K562 (cell line): ENCODE measurements around the gene TUBA1B. TPM values are rescaled to one million over a fixed set of nuclear protein-coding genes. Genes with fewer than 3 reads are reported as not detected.

Experiments
- CREBBP ChIP-seq: IDR thresholded peaks from one replicate; pipeline ENCODE4 v1.6.1; 2012; ENCODE audit warnings: low read depth, mild to moderate bottlenecking, control low read depth, inconsistent platforms, low read length
- ETS2 ChIP-seq: IDR thresholded peaks from 2 replicates; pipeline ENCODE4 v1.6.1; 2016; ENCODE audit warnings: borderline replicate concordance, missing genetic modification characterization, mild to moderate bottlenecking, moderate library complexity, missing compliant biosample characterization; ENCODE audit not compliant: poor library complexity, severe bottlenecking
- L3MBTL2 ChIP-seq: fragments of 450-650 bp; IDR thresholded peaks from 2 replicates; pipeline ENCODE4 v1.6.1; 2016; ENCODE audit warnings: mild to moderate bottlenecking, moderate library complexity
- MCM2 ChIP-seq: fragments of 450-650 bp; IDR thresholded peaks from 2 replicates; pipeline ENCODE4 v1.6.1; 2017; ENCODE audit warnings: low read depth, mild to moderate bottlenecking
- MEF2A ChIP-seq: IDR thresholded peaks from 2 replicates; pipeline ENCODE4 v1.6.1; 2011; ENCODE audit warnings: low read depth, mild to moderate bottlenecking, low read length, moderate library complexity; ENCODE audit not compliant: control insufficient read depth
- MYC ChIP-seq, 2 experiments: fragments of 250-450 bp in 1 of 2; sonication (Bioruptor Pico) in 1 of 2; IDR thresholded peaks; 2 replicates each; pipeline versions ENCODE4 v1.5.1 to v1.6.1; 2012 to 2021; ENCODE audit warnings: low read depth in 2 of 2, borderline replicate concordance in 1 of 2, improper control_type of control experiment in 1 of 2, low read length in 1 of 2, mild to moderate bottlenecking in 1 of 2, moderate library complexity in 1 of 2
- NCOA4 ChIP-seq: fragments of 450-650 bp; IDR thresholded peaks from 2 replicates; pipeline ENCODE4 v1.6.1; 2018; ENCODE audit warnings: mild to moderate bottlenecking; ENCODE audit not compliant: partially characterized antibody
- TFAM ChIP-seq: fragments of 250-450 bp; sonication (Bioruptor Pico); conservative IDR thresholded peaks from 2 replicates; pipeline ENCODE4 v1.5.0; 2021; ENCODE audit warnings: mild to moderate bottlenecking, moderate library complexity
- ZBTB7A ChIP-seq: IDR thresholded peaks from 2 replicates; pipeline ENCODE4 v1.6.1; 2011; ENCODE audit warnings: low read depth, mild to moderate bottlenecking, low read length, moderate library complexity, borderline replicate concordance; ENCODE audit not compliant: control insufficient read depth
- ZNF134 ChIP-seq: fragments of 250-450 bp; sonication (Bioruptor Pico); conservative IDR thresholded peaks from 2 replicates; pipeline ENCODE4 v1.4.0; 2020
- ZNF408 ChIP-seq: fragments of 250-450 bp; sonication (Bioruptor Pico); IDR thresholded peaks from 2 replicates; pipeline ENCODE4 v1.4.0; 2020; ENCODE audit warnings: low read depth, mild to moderate bottlenecking, moderate library complexity
- ZNF644 ChIP-seq: fragments of 200-800 bp; sonication (Bioruptor generic); IDR thresholded peaks from 2 replicates; pipeline ENCODE4 v1.6.1; 2016; ENCODE audit warnings: low read depth, missing genetic modification characterization, missing compliant biosample characterization
- polyA plus RNA-seq, 8 experiments: library from polyadenylated mRNA; depleted of rRNA in 4 of 8; stranded (reverse) in 5 of 8; unstranded in 3 of 8; fragments of >200 nt; fragmentation: Nextera tagmentation in 2 of 8; fragmentation: Illumina TruSeq in 1 of 8; extraction: Ambion mirVana in 2 of 8; extraction: Trizol in 1 of 8; gene quantifications; 2 replicates each; pipeline versions ENCODE4 v1.2.1 to v1.2.3, GENCODE V29; 2011 to 2014; ENCODE audit warnings: inconsistent platforms in 1 of 8, missing spikeins in 1 of 8
- total RNA-seq, 7 experiments: library from RNA; depleted of rRNA in 6 of 7; stranded (reverse); fragments of >200 nt in 6 of 7; fragmentation: Illumina TruSeq in 2 of 7; extraction: Trizol in 2 of 7; gene quantifications; 2 replicates each; pipeline versions ENCODE4 v1.2.1 to v1.2.3, GENCODE V29; 2011 to 2021; ENCODE audit warnings: low replicate concordance in 1 of 7
- TF ChIP-seq, protein P1 (sequence below), 2 experiments: fragments of 450-650 bp; formaldehyde crosslinking in 1 of 2; IDR thresholded peaks; 2 replicates each; pipeline versions ENCODE4 v1.4.0 to v1.6.1; 2014 to 2020; ENCODE audit warnings: mild to moderate bottlenecking in 2 of 2, borderline replicate concordance in 1 of 2, low read depth in 1 of 2
- TF ChIP-seq, protein P2 (sequence below): fragments of 250-450 bp; sonication (Bioruptor Pico); IDR thresholded peaks from 2 replicates; pipeline ENCODE4 v1.6.1; 2021; ENCODE audit warnings: mild to moderate bottlenecking
- TF ChIP-seq, protein P3 (sequence below), 2 experiments: fragments of 450-650 bp in 1 of 2; sonication (generic) in 1 of 2; formaldehyde crosslinking; conservative IDR thresholded peaks; 2 replicates each; pipeline versions ENCODE4 v1.4.0 to v1.8.1; 2020 to 2022; ENCODE audit warnings: mild to moderate bottlenecking in 1 of 2, missing genetic modification reagents in 1 of 2
- TF ChIP-seq, protein P4 (sequence below): fragments of 250-450 bp; sonication (Bioruptor Pico); IDR thresholded peaks from 2 replicates; pipeline ENCODE4 v1.8.0; 2021; ENCODE audit warnings: moderate library complexity, mild to moderate bottlenecking, inconsistent platforms

Gene TUBA1B
- total and polyA plus RNA-seq, 9 of the 15 experiments (the other 6 are each of a cell fraction or from before 2014, with no cell fraction given) = 2,189 to 4,624 (median 2,628) TPM

DNA sequence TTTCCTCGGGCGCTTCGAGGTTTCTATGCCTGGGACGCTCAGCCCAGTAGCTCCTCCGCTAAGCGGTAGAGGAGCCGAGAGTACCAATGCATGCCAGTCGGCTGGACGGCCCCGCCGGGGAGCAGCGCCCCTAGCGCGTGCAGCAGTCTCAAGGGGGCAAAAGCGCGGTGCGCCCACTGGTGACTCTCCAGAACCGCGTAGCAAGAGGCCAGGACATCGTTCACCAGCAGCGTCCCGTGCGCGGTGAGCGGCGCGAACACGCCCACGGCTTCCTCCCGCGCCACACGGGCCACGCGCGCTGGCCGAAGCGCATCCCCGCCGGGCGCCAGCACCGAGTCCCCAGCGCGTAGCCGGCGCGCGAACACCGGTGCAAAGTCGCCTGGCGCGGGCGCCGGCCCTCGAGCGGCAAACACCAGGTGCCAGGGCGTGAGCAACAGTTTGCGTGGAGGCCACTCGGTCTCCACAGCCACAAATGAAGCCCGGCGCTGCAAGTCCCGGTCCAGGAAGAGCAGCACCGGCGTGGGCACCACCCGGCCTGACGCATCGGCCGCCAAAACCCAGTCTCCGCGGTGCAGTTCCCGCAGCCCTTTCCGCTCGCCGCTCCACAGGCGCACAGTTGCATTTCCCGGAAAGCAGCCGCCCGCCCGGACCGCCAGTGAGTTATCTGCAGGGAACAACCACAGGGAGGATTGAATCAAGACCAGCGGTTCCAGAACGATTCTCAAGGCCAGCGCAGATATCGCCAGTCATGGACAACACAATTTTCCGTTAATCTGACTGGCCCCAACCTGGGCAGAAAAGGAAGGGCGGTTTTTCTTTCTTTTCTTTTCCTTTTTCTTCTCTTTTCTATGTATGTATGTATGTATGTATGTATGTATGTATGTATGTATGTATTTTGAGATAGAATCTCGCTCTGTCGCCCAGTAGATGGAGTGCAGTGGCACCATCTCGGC lies 41.1 kb downstream of the TUBA1B start (continued):
- TF ChIP-seq, protein P1, sequence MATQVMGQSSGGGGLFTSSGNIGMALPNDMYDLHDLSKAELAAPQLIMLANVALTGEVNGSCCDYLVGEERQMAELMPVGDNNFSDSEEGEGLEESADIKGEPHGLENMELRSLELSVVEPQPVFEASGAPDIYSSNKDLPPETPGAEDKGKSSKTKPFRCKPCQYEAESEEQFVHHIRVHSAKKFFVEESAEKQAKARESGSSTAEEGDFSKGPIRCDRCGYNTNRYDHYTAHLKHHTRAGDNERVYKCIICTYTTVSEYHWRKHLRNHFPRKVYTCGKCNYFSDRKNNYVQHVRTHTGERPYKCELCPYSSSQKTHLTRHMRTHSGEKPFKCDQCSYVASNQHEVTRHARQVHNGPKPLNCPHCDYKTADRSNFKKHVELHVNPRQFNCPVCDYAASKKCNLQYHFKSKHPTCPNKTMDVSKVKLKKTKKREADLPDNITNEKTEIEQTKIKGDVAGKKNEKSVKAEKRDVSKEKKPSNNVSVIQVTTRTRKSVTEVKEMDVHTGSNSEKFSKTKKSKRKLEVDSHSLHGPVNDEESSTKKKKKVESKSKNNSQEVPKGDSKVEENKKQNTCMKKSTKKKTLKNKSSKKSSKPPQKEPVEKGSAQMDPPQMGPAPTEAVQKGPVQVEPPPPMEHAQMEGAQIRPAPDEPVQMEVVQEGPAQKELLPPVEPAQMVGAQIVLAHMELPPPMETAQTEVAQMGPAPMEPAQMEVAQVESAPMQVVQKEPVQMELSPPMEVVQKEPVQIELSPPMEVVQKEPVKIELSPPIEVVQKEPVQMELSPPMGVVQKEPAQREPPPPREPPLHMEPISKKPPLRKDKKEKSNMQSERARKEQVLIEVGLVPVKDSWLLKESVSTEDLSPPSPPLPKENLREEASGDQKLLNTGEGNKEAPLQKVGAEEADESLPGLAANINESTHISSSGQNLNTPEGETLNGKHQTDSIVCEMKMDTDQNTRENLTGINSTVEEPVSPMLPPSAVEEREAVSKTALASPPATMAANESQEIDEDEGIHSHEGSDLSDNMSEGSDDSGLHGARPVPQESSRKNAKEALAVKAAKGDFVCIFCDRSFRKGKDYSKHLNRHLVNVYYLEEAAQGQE (IDR thresholded peaks at IDR 0.05; ENCODE audit: borderline replicate concordance) = no peak
- TF ChIP-seq, protein P1 (CRISPR knock-in tag; IDR thresholded peaks at IDR 0.05; ENCODE audit: low read depth) = peak; percentile 36; the same call in 1 of the 2 replicates
- TF ChIP-seq CREBBP (no peak), NCOA4 (no peak), MEF2A (no peak), ZNF134 (CRISPR knock-in tag) (no peak), TFAM (CRISPR knock-in tag) (no peak), ZNF644 (tag) (no peak), L3MBTL2 (peak; percentile 92), ETS2 (tag) (no peak), ZNF408 (CRISPR knock-in tag) (no peak), MCM2 (no peak), MYC (IDR thresholded peaks at IDR 0.05; ENCODE audit: low read depth, low read length) (no peak; the same call in 1 of the 2 replicates), MYC (CRISPR knock-in tag; IDR thresholded peaks at IDR 0.05; ENCODE audit: borderline replicate concordance, low read depth) (no peak), ZBTB7A (no peak)
- TF ChIP-seq, protein P2, sequence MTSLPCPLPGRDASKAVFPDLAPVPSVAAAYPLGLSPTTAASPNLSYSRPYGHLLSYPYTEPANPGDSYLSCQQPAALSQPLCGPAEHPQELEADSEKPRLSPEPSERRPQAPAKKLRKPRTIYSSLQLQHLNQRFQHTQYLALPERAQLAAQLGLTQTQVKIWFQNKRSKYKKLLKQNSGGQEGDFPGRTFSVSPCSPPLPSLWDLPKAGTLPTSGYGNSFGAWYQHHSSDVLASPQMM (CRISPR knock-in tag) = no peak
- TF ChIP-seq, protein P3, sequence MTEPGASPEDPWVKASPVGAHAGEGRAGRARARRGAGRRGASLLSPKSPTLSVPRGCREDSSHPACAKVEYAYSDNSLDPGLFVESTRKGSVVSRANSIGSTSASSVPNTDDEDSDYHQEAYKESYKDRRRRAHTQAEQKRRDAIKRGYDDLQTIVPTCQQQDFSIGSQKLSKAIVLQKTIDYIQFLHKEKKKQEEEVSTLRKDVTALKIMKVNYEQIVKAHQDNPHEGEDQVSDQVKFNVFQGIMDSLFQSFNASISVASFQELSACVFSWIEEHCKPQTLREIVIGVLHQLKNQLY (CRISPR knock-in tag; conservative IDR thresholded peaks at IDR 0.05) = no peak
- TF ChIP-seq, protein P4, sequence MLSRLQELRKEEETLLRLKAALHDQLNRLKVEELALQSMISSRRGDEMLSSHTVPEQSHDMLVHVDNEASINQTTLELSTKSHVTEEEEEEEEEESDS (CRISPR knock-in tag) = no peak
